GM13977 (cell line): Measurements from ENCODE around the gene GPR25.

Source experiments
- DNase-seq: peaks from one replicate; pipeline ENCODE4 v3.0.0; 2012; ENCODE audit warnings: low spot score
- CTCF ChIP-seq: IDR thresholded peaks from 2 replicates; pipeline ENCODE4 v1.5.1; 2012; ENCODE audit warnings: mild to moderate bottlenecking, control low read depth; ENCODE audit not compliant: insufficient read depth; ENCODE audit errors: extremely low read depth, missing control alignments
- in situ Hi-C: fragments of 300-500 bp; cut with MboI; formaldehyde crosslinking; loops from one replicate; pipeline ENCODE4 v1.12.0; 2022; ENCODE audit warnings: low sequenced_read_pairs, low pct_unique_long_range_greater_than_20kb, mixed read lengths, inconsistent platforms; ENCODE audit not compliant: unreplicated experiment

The GPR25 gene

GRCh38 chr1:200888349-200888838, 15.6 kb downstream of the GPR25 start:
- TF ChIP-seq CTCF = no peak
- DNase-seq = peak; percentile 86
- in situ Hi-C loops = no loop called here

GRCh38 chr1:200889571-200889970, 16.8 kb downstream of the GPR25 start:
- no peak for DNase-seq
- TF ChIP-seq CTCF = no peak
- in situ Hi-C loops = no loop called here

- in situ Hi-C loops = no loop called here
- no peak for TF ChIP-seq CTCF
- DNase-seq = no peak
Observed at GRCh38 chr1:200890027-200890426, 17.2 kb downstream of the GPR25 start.

GRCh38 chr1:200890818-200891773, 18.3 kb downstream of the GPR25 start:
- TF ChIP-seq CTCF = peak; percentile 79
- in situ Hi-C loops = no loop called here
- no peak for DNase-seq

- in situ Hi-C loops = no loop called here
- no peak for TF ChIP-seq CTCF
- no peak for DNase-seq
Observed at GRCh38 chr1:200891774-200892157, 19.0 kb downstream of the GPR25 start.

GRCh38 chr1:200892546-200892945, 19.8 kb downstream of the GPR25 start:
- in situ Hi-C loops = no loop called here
- DNase-seq = no peak
- no peak for TF ChIP-seq CTCF
